HG03469 (cell line): ENCODE measurements around the gene FER.

Experiments
- ATAC-seq: cut with Tn5 transposase; IDR thresholded peaks from one replicate; pipeline ENCODE4 v1.9.1; 2021; ENCODE audit warnings: mild to moderate bottlenecking, moderate library complexity, moderate number of reproducible peaks; ENCODE audit not compliant: unreplicated experiment

Gene FER

DNA sequence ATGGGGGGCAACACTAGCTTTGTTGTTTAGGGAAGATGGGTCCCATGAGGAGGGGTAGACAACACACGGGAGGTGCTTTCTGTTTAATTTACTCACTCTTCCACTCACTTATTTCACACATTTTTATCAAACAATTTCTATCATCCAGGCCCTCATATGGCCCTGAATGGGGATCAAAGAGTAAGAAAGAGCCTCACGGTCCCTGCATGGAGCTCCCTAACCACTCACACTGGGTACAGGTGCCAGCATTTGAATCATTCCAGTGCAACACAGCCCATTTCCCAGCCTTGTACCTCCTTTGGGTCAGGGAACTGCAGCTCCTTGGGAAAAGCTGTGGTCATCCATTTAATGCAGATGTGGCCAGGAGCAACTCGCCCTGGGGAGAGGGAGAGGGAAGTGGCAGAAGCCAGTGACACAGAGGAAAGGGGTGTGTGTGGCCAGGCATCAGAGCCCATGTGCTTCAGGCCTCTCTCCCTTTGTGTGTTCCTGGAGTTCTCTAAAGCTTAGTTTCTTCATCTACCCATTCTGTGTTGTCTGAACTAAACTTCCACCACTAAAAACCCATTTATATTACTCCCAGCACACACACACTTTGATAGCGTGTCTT, 476.7 kb downstream of the FER start:
- no peak for ATAC-seq

DNA sequence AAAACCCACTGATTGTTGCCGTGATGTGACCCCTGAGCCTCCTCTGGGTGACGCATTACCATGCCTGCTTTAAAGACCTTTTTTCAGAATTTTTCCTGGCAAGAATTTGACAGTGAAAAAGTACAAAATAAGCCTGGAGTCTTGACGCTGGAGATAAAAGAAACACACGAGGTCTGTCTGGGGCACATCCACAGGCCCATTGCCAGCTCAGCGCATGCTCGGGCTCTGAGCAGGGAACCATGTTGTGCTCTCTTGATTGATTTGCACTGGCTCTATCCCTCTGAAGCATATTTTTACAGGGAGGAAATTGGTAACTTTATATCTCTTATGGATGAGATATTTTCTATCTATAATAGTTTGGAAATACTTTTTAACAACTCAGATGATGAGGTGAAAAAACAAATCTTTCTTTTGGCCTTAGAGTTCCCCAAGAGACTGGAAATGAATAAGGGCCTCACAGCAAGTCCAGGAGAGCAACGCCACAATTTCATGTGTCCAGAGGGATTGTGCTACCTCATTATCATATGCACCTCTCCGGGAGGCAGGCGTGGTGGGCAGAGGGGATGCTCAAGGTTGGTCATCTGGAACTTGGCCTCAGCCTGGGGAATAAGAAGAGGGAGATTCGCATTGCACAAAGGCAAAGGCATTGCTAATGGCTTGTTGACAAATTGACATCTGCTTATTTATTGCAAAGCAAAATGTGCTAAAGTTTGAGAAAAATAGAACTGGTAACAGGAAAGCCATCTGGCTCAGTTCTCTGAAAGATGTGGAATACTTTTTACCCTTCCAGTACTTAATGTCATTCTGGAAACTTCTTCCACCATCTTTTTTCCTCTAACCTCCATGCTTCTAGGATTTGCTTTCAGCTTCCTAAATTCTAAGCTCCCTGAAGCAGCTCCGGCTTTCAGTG, 478.3 kb downstream of the FER start:
- ATAC-seq = no peak

DNA sequence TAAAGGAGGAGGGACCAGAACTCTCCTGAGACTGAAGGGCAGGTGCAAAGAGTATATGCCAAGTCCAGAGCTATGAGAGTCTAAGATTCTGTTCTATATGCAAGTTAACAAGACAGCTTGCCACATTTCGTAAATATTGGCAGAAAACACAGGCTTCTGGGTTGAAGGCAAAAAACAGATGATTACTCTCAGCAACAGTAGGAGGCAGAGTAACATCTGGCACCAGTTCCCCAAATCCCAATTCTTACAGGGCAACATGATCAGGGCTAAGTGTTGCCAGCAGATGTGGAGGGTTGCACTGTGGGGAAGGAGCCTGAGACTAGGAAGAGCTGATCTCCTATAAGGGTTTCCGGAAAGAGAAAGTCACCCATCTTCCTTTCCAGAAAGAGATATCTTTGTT, 482.7 kb downstream of the FER start:
- ATAC-seq = no peak

DNA sequence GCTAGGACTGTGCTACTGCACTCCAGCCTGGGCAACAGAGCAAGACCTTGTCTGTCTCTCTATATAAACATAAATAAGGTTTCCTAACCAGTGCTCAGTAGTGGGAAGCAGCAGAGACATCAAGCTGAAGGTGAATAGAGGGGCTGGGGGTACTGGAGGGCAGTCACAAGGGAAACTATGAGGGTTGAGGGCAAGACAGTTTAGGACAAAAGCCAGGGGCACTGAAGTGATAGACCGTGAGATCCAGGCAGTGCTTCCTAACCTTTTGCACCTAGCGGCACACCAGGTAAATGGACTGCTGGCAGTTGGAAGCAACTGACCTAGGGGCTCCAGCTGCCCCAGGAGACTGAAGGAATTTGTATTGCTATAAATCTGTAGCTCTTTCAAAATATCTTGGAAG, 483.6 kb downstream of the FER start:
- no peak for ATAC-seq

DNA sequence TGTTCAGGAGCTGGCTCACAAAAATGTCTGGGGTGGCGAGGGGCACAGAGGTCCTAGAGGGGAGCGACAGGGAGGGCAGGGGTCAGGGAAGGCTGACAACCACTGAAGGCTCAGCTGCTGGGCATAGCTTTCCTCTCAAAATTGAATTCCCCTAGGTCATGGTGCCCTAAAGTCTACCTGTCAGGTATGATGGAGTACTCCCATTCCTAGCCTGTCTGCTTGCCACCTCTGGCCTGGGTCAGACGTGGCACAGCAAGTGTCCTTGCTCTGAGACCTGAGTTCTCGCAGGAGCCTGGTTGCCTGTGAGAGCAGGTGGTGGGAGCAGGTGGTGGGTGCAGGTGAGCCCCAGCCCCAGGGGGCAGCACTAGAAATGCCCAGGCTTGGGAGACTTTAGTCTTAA, 486.7 kb downstream of the FER start:
- no peak for ATAC-seq

DNA sequence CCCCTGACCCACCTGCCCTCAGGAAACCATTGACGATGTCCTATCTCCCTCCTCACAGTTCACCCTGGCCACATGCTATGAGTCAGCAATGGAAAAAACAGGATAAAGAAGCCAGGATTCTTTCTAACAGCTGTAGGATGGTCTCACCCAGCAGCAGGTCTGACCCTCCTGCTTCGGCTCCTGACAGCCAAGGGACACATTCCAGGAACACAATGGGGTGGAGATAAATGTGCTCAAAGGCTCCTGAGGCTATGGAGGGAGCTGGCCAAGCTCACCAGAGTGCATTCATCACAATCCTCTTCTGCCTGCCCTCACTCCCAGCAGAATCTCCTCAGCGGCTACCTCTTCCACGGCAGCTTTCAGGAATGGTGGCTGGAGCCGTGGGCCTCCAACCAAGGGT, 491.8 kb downstream of the FER start:
- no peak for ATAC-seq

DNA sequence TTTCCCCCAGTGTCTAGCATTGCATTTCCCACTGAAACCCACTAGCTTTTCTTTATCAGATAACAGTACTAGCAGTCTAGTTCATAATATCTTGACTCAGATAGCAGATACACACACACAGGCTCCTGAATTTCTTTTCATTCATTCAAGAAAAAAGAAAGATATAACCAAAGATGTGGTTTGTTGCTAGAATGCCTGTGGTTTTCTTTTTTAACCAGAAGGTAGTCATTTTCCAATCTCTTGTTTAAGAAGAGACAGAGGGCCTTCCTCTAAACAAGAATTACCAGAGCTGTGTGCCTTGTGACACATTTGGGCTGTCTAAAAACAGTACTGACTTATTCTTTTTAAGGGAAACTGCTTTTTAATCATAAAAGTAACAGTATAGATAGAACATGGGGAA, 494.8 kb downstream of the FER start:
- no peak for ATAC-seq

DNA sequence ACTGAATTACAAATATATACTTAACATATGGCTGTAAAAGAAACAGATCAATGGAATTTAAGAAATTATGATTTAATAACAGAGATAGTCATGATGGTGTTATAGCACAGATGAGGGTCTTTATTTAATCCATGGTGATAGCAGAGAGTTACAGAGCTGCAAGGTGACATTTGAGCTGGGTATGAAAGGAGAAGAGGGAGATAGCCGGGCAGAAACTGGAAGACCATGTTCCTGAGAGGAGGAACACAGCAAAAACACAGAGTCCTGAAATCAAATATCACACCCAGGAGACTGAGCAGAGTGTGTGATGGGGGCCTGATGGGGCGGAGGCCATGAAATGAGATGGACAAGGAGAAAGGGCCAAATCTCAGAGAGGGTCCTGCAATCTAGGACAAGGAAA, 498.7 kb downstream of the FER start:
- ATAC-seq = no peak
